Mammary epithelial cell (primary cell): ENCODE measurements around the gene KMT2C.

Experiments
- EZH2 ChIP-seq: IDR thresholded peaks from 2 replicates; pipeline ENCODE4 v1.6.1; 2012; ENCODE audit warnings: low read length, inconsistent platforms, borderline replicate concordance
- TF ChIP-seq, protein P1 (sequence below), 2 donors: IDR thresholded peaks in 1 of 2; conservative IDR thresholded peaks in 1 of 2; 2 replicates each; pipeline ENCODE4 v1.5.1; 2011 to 2012; ENCODE audit warnings: inconsistent platforms in 2 of 2, low read length in 2 of 2, mild to moderate bottlenecking in 2 of 2, control low read depth in 1 of 2, low read depth in 1 of 2; ENCODE audit not compliant: insufficient read depth in 1 of 2; ENCODE audit errors: extremely low read depth in 1 of 2

DNA sequence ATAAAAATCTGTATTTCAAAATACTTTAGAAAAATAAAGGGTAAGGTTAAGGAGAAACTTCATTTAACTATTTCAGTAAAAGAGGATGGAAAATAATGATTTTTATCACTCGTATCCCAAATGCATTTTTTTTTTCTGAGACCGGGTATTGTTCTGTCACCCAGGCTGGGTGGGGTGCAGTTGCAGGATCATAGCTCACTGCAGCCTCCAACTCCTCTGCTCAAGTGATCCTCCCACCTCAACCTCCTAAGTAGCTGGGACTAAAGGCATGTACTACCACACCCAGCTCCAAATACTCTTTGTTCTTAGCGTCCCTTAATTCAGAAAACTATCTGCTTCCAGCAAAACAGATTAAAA, 11.8 kb downstream of the KMT2C start:
- TF ChIP-seq, protein P1, sequence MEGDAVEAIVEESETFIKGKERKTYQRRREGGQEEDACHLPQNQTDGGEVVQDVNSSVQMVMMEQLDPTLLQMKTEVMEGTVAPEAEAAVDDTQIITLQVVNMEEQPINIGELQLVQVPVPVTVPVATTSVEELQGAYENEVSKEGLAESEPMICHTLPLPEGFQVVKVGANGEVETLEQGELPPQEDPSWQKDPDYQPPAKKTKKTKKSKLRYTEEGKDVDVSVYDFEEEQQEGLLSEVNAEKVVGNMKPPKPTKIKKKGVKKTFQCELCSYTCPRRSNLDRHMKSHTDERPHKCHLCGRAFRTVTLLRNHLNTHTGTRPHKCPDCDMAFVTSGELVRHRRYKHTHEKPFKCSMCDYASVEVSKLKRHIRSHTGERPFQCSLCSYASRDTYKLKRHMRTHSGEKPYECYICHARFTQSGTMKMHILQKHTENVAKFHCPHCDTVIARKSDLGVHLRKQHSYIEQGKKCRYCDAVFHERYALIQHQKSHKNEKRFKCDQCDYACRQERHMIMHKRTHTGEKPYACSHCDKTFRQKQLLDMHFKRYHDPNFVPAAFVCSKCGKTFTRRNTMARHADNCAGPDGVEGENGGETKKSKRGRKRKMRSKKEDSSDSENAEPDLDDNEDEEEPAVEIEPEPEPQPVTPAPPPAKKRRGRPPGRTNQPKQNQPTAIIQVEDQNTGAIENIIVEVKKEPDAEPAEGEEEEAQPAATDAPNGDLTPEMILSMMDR (conservative IDR thresholded peaks at IDR 0.05 in 1 of 2, IDR thresholded peaks at IDR 0.05 in 1 of 2; ENCODE audit: extremely low read depth in 1 of 2, insufficient read depth in 1 of 2, low read depth in 1 of 2, low read length in 2 of 2), result no peak
- TF ChIP-seq EZH2, result no peak
